OCI-LY7 (cell line): ENCODE results near the gene OSBP. TPM values are rescaled to one million over a fixed set of nuclear protein-coding genes. Genes with fewer than 3 reads are reported as not detected.
"Not testable (repeated sequence)": the region's sequence is repeated elsewhere in the genome, so short reads cannot be mapped to it uniquely, and the experiment has no call there.

Experiments used
- BruUV-seq: library from RNA; stranded (reverse); fragments of 400-500 nt; replicated peaks from 2 replicates; lab custom pipeline; 2021; lab: Mats Ljungman, UMichigan
- CTCF ChIA-PET: fragments of 300-600 bp; sonication (Branson Sonifier 250); formaldehyde crosslinking; loops from one replicate; lab custom pipeline; 2022; ENCODE audit warnings: antibody characterized with exemption; ENCODE audit not compliant: unreplicated experiment; lab: Charles Lee
- POLR2A ChIA-PET: fragments of 300-600 bp; sonication (Branson Sonifier 250); formaldehyde crosslinking; loops from one replicate; lab custom pipeline; 2022; ENCODE audit warnings: antibody characterized with exemption; lab: Charles Lee
- DNase-seq: peaks from one replicate; pipeline ENCODE4 v3.0.0-alpha.2; 2015; ENCODE audit warnings: low spot score
- H2AFZ ChIP-seq: fragments of 200-600 bp; sonication (generic), shearing (Covaris generic); 2 replicates; pipeline ENCODE4 v1.6.1; 2014; ENCODE audit warnings: mild to moderate bottlenecking, antibody characterized with exemption, low read length, moderate library complexity
- H3K27ac ChIP-seq: fragments of 200-600 bp; sonication (generic); 2 replicates; pipeline ENCODE4 v1.5.1; 2014; ENCODE audit warnings: mixed run types, low read depth, mild to moderate bottlenecking, moderate library complexity, low read length, inconsistent platforms; ENCODE audit not compliant: poor library complexity, severe bottlenecking
- H3K36me3 ChIP-seq: fragments of 200-600 bp; sonication (generic); 2 replicates; pipeline ENCODE4 v1.6.1; 2014; ENCODE audit warnings: mild to moderate bottlenecking, antibody characterized with exemption, low read length, moderate library complexity, mixed read lengths; ENCODE audit not compliant: insufficient read depth
- H3K4me1 ChIP-seq: fragments of 200-600 bp; sonication (generic); 2 replicates; pipeline ENCODE4 v1.5.1; 2014; ENCODE audit warnings: mild to moderate bottlenecking, low read length; ENCODE audit not compliant: insufficient read depth, poor library complexity, severe bottlenecking
- H3K4me2 ChIP-seq: fragments of 200-600 bp; sonication (generic); 2 replicates; pipeline ENCODE4 v1.6.1; 2014; ENCODE audit warnings: mild to moderate bottlenecking, low read length
- H3K4me3 ChIP-seq: fragments of 200-600 bp; sonication (generic); 2 replicates; pipeline ENCODE4 v1.5.1; 2014; ENCODE audit warnings: mild to moderate bottlenecking, low read depth, low read length; ENCODE audit not compliant: poor library complexity, severe bottlenecking
- H3K79me2 ChIP-seq: fragments of 200-600 bp; sonication (generic); 2 replicates; pipeline ENCODE4 v1.6.1; 2016; ENCODE audit warnings: low read depth, mild to moderate bottlenecking, low read length, moderate library complexity, mixed read lengths; ENCODE audit not compliant: insufficient read depth
- H3K9me2 ChIP-seq: fragments of 200-600 bp; sonication (generic); 2 replicates; pipeline ENCODE4 v1.6.1; 2016; ENCODE audit warnings: mild to moderate bottlenecking, low read length, mixed read lengths; ENCODE audit not compliant: insufficient read depth
- H3K9me3 ChIP-seq: fragments of 200-600 bp; sonication (generic); 2 replicates; pipeline ENCODE4 v1.6.1; 2014; ENCODE audit warnings: mild to moderate bottlenecking, mixed run types, low read length, mixed read lengths
- H4K20me1 ChIP-seq: fragments of 200-600 bp; sonication (generic); 2 replicates; pipeline ENCODE4 v1.6.1; 2014; ENCODE audit warnings: mild to moderate bottlenecking, antibody characterized with exemption, low read length, moderate library complexity, mixed read lengths; ENCODE audit not compliant: insufficient read depth
- CTCF ChIP-seq: fragments of 200-600 bp; sonication (generic); conservative IDR thresholded peaks from 2 replicates; pipeline ENCODE4 v1.5.1; 2014; ENCODE audit warnings: mild to moderate bottlenecking, antibody characterized with exemption, low read length, moderate library complexity, mixed read lengths
- EZH2phosphoT487 ChIP-seq: fragments of 200-600 bp; sonication (generic); IDR thresholded peaks from 2 replicates; pipeline ENCODE4 v1.6.1; 2018; ENCODE audit warnings: low read depth, borderline replicate concordance, mild to moderate bottlenecking, mixed run types, antibody characterized with exemption, low read length, moderate library complexity, mixed read lengths
- intact Hi-C: fragments of 100-400 bp; cut with micrococcal nuclease; formaldehyde crosslinking; loops from one replicate; pipeline ENCODE4 v1.10.0; 2022; ENCODE audit not compliant: unreplicated experiment
- total RNA-seq, 2 experiments: library from RNA; depleted of rRNA in 1 of 2; stranded (reverse); fragments of >200 nt in 1 of 2; shearing (Covaris generic) in 1 of 2; gene quantifications; 2 replicates each; pipeline ENCODE4 v1.2.3, GENCODE V29; 2014 to 2022

The OSBP gene
- total RNA-seq, 2 experiments from 2014 or later, result 19.2 to 44.6 TPM

- no peaks in the 10 kb centered on the region for H3K9me2 ChIP-seq
- intact Hi-C loops, result no loop called here
- no peak overlapping the region for H3K4me2 ChIP-seq
- H3K9me3 ChIP-seq, result no peaks in the 10 kb centered on the region
- H4K20me1 ChIP-seq, result no peaks in the 10 kb centered on the region
- peaks cover 12% of the 10 kb centered on the region for H3K4me1 ChIP-seq
- H3K36me3 ChIP-seq, result no peaks in the 10 kb centered on the region
- no peak overlapping the region for H3K27ac ChIP-seq
- no TSS peak for BruUV-seq
- TF ChIP-seq EZH2phosphoT487, result no peak
- TF ChIP-seq CTCF, result no peak
- H3K79me2 ChIP-seq, result no peaks in the 10 kb centered on the region
- CTCF ChIA-PET, result no interaction called here
- no peak for DNase-seq
- H3K4me3 ChIP-seq, result no peak overlapping the region
- POLR2A ChIA-PET, result no interaction called here
- H2AFZ ChIP-seq, result no peak overlapping the region
These were observed 70.8 kb downstream of the OSBP start for GRCh38 chr11:59544869-59545178.

GRCh38 chr11:59543713-59544112, 71.9 kb downstream of the OSBP start:
- H3K36me3 ChIP-seq, CTCF ChIA-PET, H3K4me1 ChIP-seq, H3K4me2 ChIP-seq, H3K9me2 ChIP-seq, H3K9me3 ChIP-seq, DNase-seq, H3K27ac ChIP-seq, H2AFZ ChIP-seq, intact Hi-C loops, BruUV-seq, H4K20me1 ChIP-seq, H3K4me3 ChIP-seq, H3K79me2 ChIP-seq: not testable (repeated sequence)
- POLR2A ChIA-PET, result interaction anchor here (0.6 kb wide), 1 partner anchor 139 kb away, joined by 3 read pairs; no protein-coding TSS in a partner anchor

GRCh38 chr11:59542142-59542810, 73.3 kb downstream of the OSBP start:
- H3K27ac ChIP-seq, result no peak overlapping the region
- no TSS peak for BruUV-seq
- TF ChIP-seq CTCF (no peak), EZH2phosphoT487 (no peak)
- no peaks in the 10 kb centered on the region for H4K20me1 ChIP-seq
- no peak overlapping the region for H3K4me2 ChIP-seq
- intact Hi-C loops, result no loop called here
- H3K4me1 ChIP-seq, result peaks cover 5% of the 10 kb centered on the region
- no peak overlapping the region for H2AFZ ChIP-seq
- no peak overlapping the region for H3K4me3 ChIP-seq
- no peaks in the 10 kb centered on the region for H3K79me2 ChIP-seq
- no peak for DNase-seq
- ChIA-PET POLR2A (no interaction called here), CTCF (no interaction called here)
- no peaks in the 10 kb centered on the region for H3K9me3 ChIP-seq
- no peaks in the 10 kb centered on the region for H3K9me2 ChIP-seq
- H3K36me3 ChIP-seq, result no peaks in the 10 kb centered on the region
